Sigmoid colon (tissue), 4 donors: ENCODE results near the gene COBL.

Source experiments
- CTCF ChIP-seq, 4 experiments: fragments of 450-650 bp in 3 of 4; fragments of 200-600 bp in 1 of 4; IDR thresholded peaks; one replicate each; pipeline ENCODE4 v1.5.1; 2016 to 2019; ENCODE audit warnings: antibody characterized with exemption in 4 of 4, mild to moderate bottlenecking in 3 of 4, moderate library complexity in 2 of 4
- EP300 ChIP-seq, 4 donors: sonication (generic); formaldehyde crosslinking; IDR thresholded peaks; one replicate each; pipeline ENCODE4 v1.6.1; 2017; ENCODE audit warnings: antibody characterized with exemption in 4 of 4
- POLR2AphosphoS5 ChIP-seq, 4 donors: sonication (generic); formaldehyde crosslinking; IDR thresholded peaks; one replicate each; pipeline ENCODE4 v1.6.1; 2017; ENCODE audit warnings: antibody characterized with exemption in 4 of 4

GRCh38 chr7:51279391-51280023, 37.1 kb downstream of the COBL start:
- TF ChIP-seq CTCF (IDR thresholded peaks at IDR 0.05): no peak
- TF ChIP-seq EP300 (IDR thresholded peaks at IDR 0.05): no peak
- no peak for TF ChIP-seq POLR2AphosphoS5 (IDR thresholded peaks at IDR 0.05)
